GM19025 (cell line): Measurements from ENCODE around the gene FHIT.

Experiments
- ATAC-seq: cut with Tn5 transposase; IDR thresholded peaks from one replicate; pipeline ENCODE4 v1.9.1; 2021; ENCODE audit warnings: mild to moderate bottlenecking, low read depth, moderate library complexity; ENCODE audit not compliant: unreplicated experiment

FHIT gene

GRCh38 chr3:59845386-59845785 is 1405.9 kb downstream of the FHIT start:
- no peak for ATAC-seq

- ATAC-seq, result no peak
Observed at GRCh38 chr3:59843821-59844220, 1407.4 kb downstream of the FHIT start.

GRCh38 chr3:59839810-59840515 is 1411.3 kb downstream of the FHIT start:
- peak; percentile 96 for ATAC-seq

GRCh38 chr3:59839283-59839682 is 1412.0 kb downstream of the FHIT start:
- ATAC-seq, result no peak

- ATAC-seq, result no peak
Observed at GRCh38 chr3:59836531-59836930, 1414.7 kb downstream of the FHIT start.

GRCh38 chr3:59832702-59833101 is 1418.5 kb downstream of the FHIT start:
- no peak for ATAC-seq

- ATAC-seq, result no peak
Observed at GRCh38 chr3:59832241-59832640, 1419.0 kb downstream of the FHIT start.

GRCh38 chr3:59831394-59831793 is 1419.9 kb downstream of the FHIT start:
- no peak for ATAC-seq

GRCh38 chr3:59829527-59829926 is 1421.7 kb downstream of the FHIT start:
- no peak for ATAC-seq

GRCh38 chr3:59824876-59825275 is 1426.4 kb downstream of the FHIT start:
- no peak for ATAC-seq

GRCh38 chr3:59821274-59821673 is 1430.0 kb downstream of the FHIT start:
- no peak for ATAC-seq

GRCh38 chr3:59820352-59820934 is 1430.8 kb downstream of the FHIT start:
- no peak for ATAC-seq

- ATAC-seq, result no peak
Observed at GRCh38 chr3:59818919-59819300, 1432.3 kb downstream of the FHIT start.

- ATAC-seq, result no peak
Observed at GRCh38 chr3:59818033-59818918, 1433.0 kb downstream of the FHIT start.

- no peak for ATAC-seq
Observed at GRCh38 chr3:59817511-59817910, 1433.7 kb downstream of the FHIT start.

- ATAC-seq, result no peak
Observed at GRCh38 chr3:59816312-59816711, 1434.9 kb downstream of the FHIT start.

- no peak for ATAC-seq
Observed at GRCh38 chr3:59813148-59813538, 1438.1 kb downstream of the FHIT start.

GRCh38 chr3:59812237-59813147 is 1438.8 kb downstream of the FHIT start:
- no peak for ATAC-seq

GRCh38 chr3:59811160-59811559 is 1440.1 kb downstream of the FHIT start:
- no peak for ATAC-seq

GRCh38 chr3:59810606-59811005 is 1440.6 kb downstream of the FHIT start:
- no peak for ATAC-seq
